Thoracic aorta (tissue), 2 donors: Measurements from ENCODE around the gene TFEB. TPM values are rescaled to one million over a fixed set of nuclear protein-coding genes. Genes with fewer than 3 reads are reported as not detected.
A peak's percentile ranks its signal among the peaks of the same experiment; 100 is the strongest.

Experiments
- ATAC-seq: fragments of 150-250 bp; one replicate; pipeline ENCODE4 v1.8.0; 2017; ENCODE audit warnings: low read depth; ENCODE audit not compliant: insufficient number of reproducible peaks, low FRiP score
- DNase-seq: peaks from one replicate; pipeline ENCODE4 v3.0.0-alpha.2; 2020; ENCODE audit warnings: low spot score
- H3K27ac ChIP-seq, 2 donors: fragments of 200-600 bp; sonication (generic); 1 replicate in 1 of 2; 2 replicates in 1 of 2; pipeline ENCODE4 v1.5.1; 2016; ENCODE audit warnings: mild to moderate bottlenecking in 2 of 2, moderate library complexity in 2 of 2
- H3K27me3 ChIP-seq: fragments of 200-600 bp; sonication (generic); replicated peaks from 2 replicates; pipeline ENCODE4 v1.6.0; 2016; ENCODE audit warnings: mild to moderate bottlenecking; ENCODE audit not compliant: insufficient read depth
- H3K36me3 ChIP-seq: fragments of 200-600 bp; sonication (generic); one replicate; pipeline ENCODE4 v1.5.1; 2016
- H3K4me1 ChIP-seq, 2 donors: fragments of 200-600 bp; sonication (generic); 1 replicate in 1 of 2; 2 replicates in 1 of 2; pipeline versions ENCODE4 v1.5.1 to v1.6.0; 2016; ENCODE audit warnings: low read depth in 2 of 2, mild to moderate bottlenecking in 1 of 2; ENCODE audit not compliant: control insufficient read depth in 1 of 2
- H3K4me3 ChIP-seq: fragments of 200-600 bp; sonication (generic); 2 replicates; pipeline ENCODE4 v1.5.1; 2016; ENCODE audit warnings: mild to moderate bottlenecking
- H3K9me3 ChIP-seq: fragments of 200-600 bp; sonication (generic); 2 replicates; pipeline ENCODE4 v1.5.1; 2016
- total RNA-seq, 2 donors: library from RNA; depleted of rRNA; stranded (reverse); fragments of >200 nt; gene quantifications; one replicate each; pipeline versions ENCODE4 v1.1.0 to v1.2.3, GENCODE V29; 2016
- TF ChIP-seq, protein P1 (sequence below): fragments of 200-600 bp; sonication (generic); IDR thresholded peaks from one replicate; pipeline ENCODE4 v1.5.1; 2019; ENCODE audit warnings: antibody characterized with exemption

TFEB gene
- total RNA-seq, 2 donors from 2014 or later, result 22.9 to 23.8 TPM

DNA sequence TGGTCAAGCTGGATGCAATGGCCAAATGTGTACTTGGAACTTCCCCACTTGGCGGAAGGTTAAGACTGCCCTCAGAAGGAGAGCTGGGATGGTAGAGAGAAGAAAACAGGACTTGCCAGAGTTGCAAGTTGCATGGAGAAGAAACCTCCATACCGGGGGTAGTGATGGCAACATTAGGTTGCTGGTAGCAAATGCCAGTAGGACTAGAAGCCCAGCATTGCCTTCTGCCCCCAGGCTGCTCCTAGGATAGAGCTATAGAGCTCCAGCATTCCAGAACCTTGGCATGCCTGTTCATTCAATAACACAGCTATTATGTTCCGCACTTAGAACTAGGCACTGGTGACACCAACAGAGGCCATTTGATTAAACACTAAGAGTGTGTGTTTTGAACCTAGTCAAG is 26.6 kb downstream of the TFEB start:
- Histone ChIP-seq H3K4me1 (peaks cover 42 to 66% of the 10 kb centered on the region in 2 donors), H3K27ac (no peak overlapping the region), H3K27me3 (no peaks in the 10 kb centered on the region), H3K36me3 (no peaks in the 10 kb centered on the region), H3K4me3 (no peak overlapping the region), H3K9me3 (no peaks in the 10 kb centered on the region)
- ATAC-seq, result no peak
- no peak for DNase-seq
- TF ChIP-seq, protein P1, sequence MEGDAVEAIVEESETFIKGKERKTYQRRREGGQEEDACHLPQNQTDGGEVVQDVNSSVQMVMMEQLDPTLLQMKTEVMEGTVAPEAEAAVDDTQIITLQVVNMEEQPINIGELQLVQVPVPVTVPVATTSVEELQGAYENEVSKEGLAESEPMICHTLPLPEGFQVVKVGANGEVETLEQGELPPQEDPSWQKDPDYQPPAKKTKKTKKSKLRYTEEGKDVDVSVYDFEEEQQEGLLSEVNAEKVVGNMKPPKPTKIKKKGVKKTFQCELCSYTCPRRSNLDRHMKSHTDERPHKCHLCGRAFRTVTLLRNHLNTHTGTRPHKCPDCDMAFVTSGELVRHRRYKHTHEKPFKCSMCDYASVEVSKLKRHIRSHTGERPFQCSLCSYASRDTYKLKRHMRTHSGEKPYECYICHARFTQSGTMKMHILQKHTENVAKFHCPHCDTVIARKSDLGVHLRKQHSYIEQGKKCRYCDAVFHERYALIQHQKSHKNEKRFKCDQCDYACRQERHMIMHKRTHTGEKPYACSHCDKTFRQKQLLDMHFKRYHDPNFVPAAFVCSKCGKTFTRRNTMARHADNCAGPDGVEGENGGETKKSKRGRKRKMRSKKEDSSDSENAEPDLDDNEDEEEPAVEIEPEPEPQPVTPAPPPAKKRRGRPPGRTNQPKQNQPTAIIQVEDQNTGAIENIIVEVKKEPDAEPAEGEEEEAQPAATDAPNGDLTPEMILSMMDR, result no peak

DNA sequence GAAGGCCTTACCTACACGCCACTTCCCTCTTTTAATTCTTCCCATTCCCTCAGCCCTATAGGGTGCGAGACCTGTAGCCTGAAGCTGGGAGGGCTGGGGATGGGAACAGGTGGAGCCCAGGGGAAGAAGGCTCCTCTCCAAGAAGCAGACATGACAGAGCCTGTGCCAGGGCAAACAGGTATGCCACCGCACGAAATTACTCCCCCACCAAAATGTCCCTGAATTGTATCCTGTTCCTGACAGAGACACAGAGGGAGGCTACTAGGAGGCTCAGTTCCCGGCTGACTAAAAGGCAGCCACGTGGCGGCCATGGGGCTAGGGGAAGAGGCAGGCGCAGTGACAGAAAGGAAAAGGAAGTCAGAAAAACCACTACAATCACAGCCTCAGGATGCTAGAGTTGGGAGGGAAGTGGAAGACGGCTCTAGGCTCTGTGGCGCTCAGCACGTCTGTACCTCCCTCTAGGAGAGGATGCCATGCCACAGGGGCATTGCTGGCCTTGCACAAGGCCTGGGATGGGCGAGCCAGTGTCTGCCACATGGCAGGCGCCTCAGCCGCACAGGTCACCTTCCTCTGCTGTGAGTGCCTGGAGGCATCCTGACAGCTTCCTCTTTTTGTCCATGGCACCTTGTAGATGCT is 27.7 kb downstream of the TFEB start:
- Histone ChIP-seq H3K4me3 (no peak overlapping the region), H3K9me3 (no peaks in the 10 kb centered on the region), H3K27me3 (no peaks in the 10 kb centered on the region), H3K27ac (peak overlapping the region in 1 of 2 donors; percentile 93), H3K36me3 (no peaks in the 10 kb centered on the region), H3K4me1 (peaks cover 33 to 56% of the 10 kb centered on the region in 2 donors)
- no peak for ATAC-seq
- TF ChIP-seq, protein P1, result no peak
- no peak for DNase-seq

DNA sequence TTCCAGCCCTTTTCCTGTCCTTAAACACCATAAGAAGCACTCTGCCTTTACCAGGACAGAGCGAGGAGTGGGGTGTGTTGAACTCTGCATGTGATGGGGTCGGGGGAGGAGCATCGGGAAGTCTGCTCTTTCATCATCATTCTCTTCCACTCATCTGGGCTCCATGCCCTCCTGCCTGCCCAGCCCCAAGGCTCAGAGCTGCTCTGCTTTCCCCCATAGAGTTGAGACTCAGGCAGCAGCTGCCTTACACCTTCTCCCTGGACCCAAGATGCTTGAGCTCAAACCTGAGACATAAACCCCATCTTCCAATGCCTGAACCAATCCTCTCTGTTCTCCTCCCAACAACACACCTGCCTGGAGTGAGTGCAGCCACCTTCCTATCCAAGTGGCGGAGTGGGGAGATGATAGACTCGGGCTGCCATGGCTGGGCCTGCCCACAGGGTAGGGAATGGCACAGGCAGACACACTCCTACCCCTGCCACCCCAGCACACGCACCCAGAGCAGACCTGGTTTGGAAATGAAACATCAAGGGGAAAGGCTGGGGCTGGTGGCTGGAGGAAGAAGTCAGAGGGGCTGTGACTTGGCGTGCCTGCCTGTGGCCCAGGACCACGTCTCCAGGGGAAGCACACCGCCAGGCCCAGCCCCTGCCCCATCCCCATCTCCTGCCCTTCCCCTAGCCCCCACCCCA is 28.4 kb downstream of the TFEB start:
- H3K36me3 ChIP-seq, result no peaks in the 10 kb centered on the region
- TF ChIP-seq, protein P1, result no peak
- ATAC-seq (no peak), DNase-seq (no peak)
- peak overlapping the region in 1 of 2 donors; percentile 93 for H3K27ac ChIP-seq
- H3K27me3 ChIP-seq, result no peaks in the 10 kb centered on the region
- H3K4me1 ChIP-seq, result peaks cover 30 to 49% of the 10 kb centered on the region in 2 donors
- H3K9me3 ChIP-seq, result no peaks in the 10 kb centered on the region
- peak overlapping the region; percentile 54 for H3K4me3 ChIP-seq

- H3K9me3 ChIP-seq, result no peaks in the 10 kb centered on the region
- TF ChIP-seq, protein P1, result peak; percentile 80
- H3K4me1 ChIP-seq, result peaks cover 22 to 41% of the 10 kb centered on the region in 2 donors
- peak; percentile 72 for DNase-seq
- H3K4me3 ChIP-seq, result peak overlapping the region; percentile 54
- no peaks in the 10 kb centered on the region for H3K27me3 ChIP-seq
- no peaks in the 10 kb centered on the region for H3K36me3 ChIP-seq
- peak overlapping the region; percentile 82 to 93 for H3K27ac ChIP-seq
- peak; percentile 86 for ATAC-seq
Observed at GRCh38 chr6:41705996-41706835, 29.2 kb downstream of the TFEB start.
